Left colon (tissue), 2 donors: ENCODE data around the gene MEAK7. TPM values are rescaled to one million over a fixed set of nuclear protein-coding genes. Genes with fewer than 3 reads are reported as not detected.

Source experiments
- ATAC-seq: fragments of 200-7000 bp; cut with Tn5 transposase; one replicate; pipeline ENCODE4 v1.9.1; 2020; ENCODE audit warnings: mild to moderate bottlenecking, moderate library complexity
- DNase-seq, 2 donors: peaks; one replicate each; pipeline ENCODE4 v3.0.0-alpha.2; 2020
- intact Hi-C, 2 donors: fragments of 100-400 bp; cut with DNase I in 1 of 2; cut with micrococcal nuclease in 1 of 2; formaldehyde crosslinking; loops; one replicate each; pipeline versions ENCODE4 v1.11.2 to v1.14.0; 2022; cut with DNase I, micrococcal nuclease
- total RNA-seq, 2 donors: library from RNA; stranded (reverse); fragmentation: NEBNext Ultra II Directional; extraction: Animal tissue kit (Norgen Biotek cat#: 25700); gene quantifications; one replicate each; pipeline ENCODE4 v1.2.1, GENCODE V29; 2021
- donor health status: DM: no; HTN: no; CAD: no.
- donor health status: DM: yes; HTN: yes; CAD: no.

Gene MEAK7
- total RNA-seq, 2 donors from 2014 or later: 21.1 to 22.2 TPM

- ATAC-seq (no peak), DNase-seq (peak in 1 of 2 donors; percentile 21)
- intact Hi-C loops: no loop called here
Measured at GRCh38 chr16:84500531-84500930, 3.9 kb downstream of the MEAK7 start.

- intact Hi-C loops: no loop called here
- DNase-seq: no peak
- ATAC-seq: no peak
Measured at GRCh38 chr16:84499638-84500037, 4.8 kb downstream of the MEAK7 start.

- DNase-seq: no peak
- intact Hi-C loops: no loop called here
- no peak for ATAC-seq
Measured at GRCh38 chr16:84498859-84499620, 5.4 kb downstream of the MEAK7 start.

GRCh38 chr16:84498223-84498610 lies 6.2 kb downstream of the MEAK7 start:
- DNase-seq (no peak), ATAC-seq (no peak)
- intact Hi-C loops: no loop called here

GRCh38 chr16:84497418-84498222 lies 6.8 kb downstream of the MEAK7 start:
- intact Hi-C loops: no loop called here
- ATAC-seq (no peak), DNase-seq (no peak)

- DNase-seq (no peak), ATAC-seq (no peak)
- intact Hi-C loops: no loop called here
Measured at GRCh38 chr16:84496991-84497390, 7.5 kb downstream of the MEAK7 start.

- no peak for DNase-seq
- intact Hi-C loops: no loop called here
- ATAC-seq: no peak
Measured at GRCh38 chr16:84495506-84495905, 9.0 kb downstream of the MEAK7 start.

GRCh38 chr16:84489131-84489530 lies 15.3 kb downstream of the MEAK7 start:
- intact Hi-C loops: loop anchor here in 1 of 2 donors (5.0 kb wide), 1 partner anchor 212 kb away; no protein-coding TSS in a partner anchor
- no peak for DNase-seq
- no peak for ATAC-seq

- intact Hi-C loops: loop anchor here in 1 of 2 donors (5.0 kb wide), 1 partner anchor 210 kb away; no protein-coding TSS in a partner anchor
- ATAC-seq (no peak), DNase-seq (no peak)
Measured at GRCh38 chr16:84487358-84487757, 17.1 kb downstream of the MEAK7 start.

- no peak for DNase-seq
- intact Hi-C loops: loop anchor here in 1 of 2 donors (5.0 kb wide), 1 partner anchor 209 kb away; no protein-coding TSS in a partner anchor
- ATAC-seq: no peak
Measured at GRCh38 chr16:84486551-84487235, 17.8 kb downstream of the MEAK7 start.

- no peak for DNase-seq
- no peak for ATAC-seq
- intact Hi-C loops: loop anchor here in 1 of 2 donors (5.0 kb wide), 1 partner anchor 209 kb away; no protein-coding TSS in a partner anchor
Measured at GRCh38 chr16:84486126-84486525, 18.3 kb downstream of the MEAK7 start.

GRCh38 chr16:84485255-84486010 lies 19.0 kb downstream of the MEAK7 start:
- DNase-seq (no peak), ATAC-seq (peak; percentile 11)
- intact Hi-C loops: loop anchor here in 1 of 2 donors (5.0 kb wide), 1 partner anchor 208 kb away; no protein-coding TSS in a partner anchor

GRCh38 chr16:84484579-84485254 lies 19.7 kb downstream of the MEAK7 start:
- intact Hi-C loops: loop anchor here in 1 of 2 donors (5.0 kb wide), 1 partner anchor 207 kb away; no protein-coding TSS in a partner anchor
- peak in 1 of 2 donors; percentile 62 for DNase-seq
- ATAC-seq: peak; percentile 87

GRCh38 chr16:84483882-84484565 lies 20.4 kb downstream of the MEAK7 start:
- DNase-seq (no peak), ATAC-seq (no peak)
- intact Hi-C loops: no loop called here

- no peak for ATAC-seq
- intact Hi-C loops: no loop called here
- DNase-seq: no peak
Measured at GRCh38 chr16:84482951-84483881, 21.2 kb downstream of the MEAK7 start.
